Endodermal cell (in vitro differentiated cells): ENCODE results near the gene GRHL1. TPM values are rescaled to one million over a fixed set of nuclear protein-coding genes. Genes with fewer than 3 reads are reported as not detected.

Experiments used
- DNase-seq: peaks from one replicate; pipeline ENCODE4 v3.0.0-alpha.2; 2017
- H3K27ac ChIP-seq: 2 replicates; pipeline ENCODE4 v1.5.1; 2013; ENCODE audit warnings: mild to moderate bottlenecking, low read depth, low read length, moderate library complexity
- H3K27me3 ChIP-seq: 2 replicates; pipeline ENCODE4 v1.6.1; 2013; ENCODE audit warnings: mild to moderate bottlenecking, low read length, moderate library complexity; ENCODE audit not compliant: insufficient read depth, control insufficient read depth, poor library complexity, severe bottlenecking
- H3K36me3 ChIP-seq: 2 replicates; pipeline ENCODE4 v1.7.0; 2013; ENCODE audit warnings: mild to moderate bottlenecking, low read length, moderate library complexity; ENCODE audit not compliant: control insufficient read depth, insufficient read depth
- H3K4me1 ChIP-seq: one replicate; pipeline ENCODE4 v1.7.0; 2013; ENCODE audit warnings: low read length; ENCODE audit not compliant: control insufficient read depth, insufficient read depth
- H3K4me3 ChIP-seq: 2 replicates; pipeline ENCODE4 v1.5.1; 2013; ENCODE audit warnings: mild to moderate bottlenecking, low read length, moderate library complexity
- H3K9ac ChIP-seq: 2 replicates; pipeline ENCODE4 v1.6.1; 2013; ENCODE audit warnings: mild to moderate bottlenecking, low read length, moderate library complexity; ENCODE audit not compliant: poor library complexity, severe bottlenecking; ENCODE audit errors: extremely low read depth
- H3K9me3 ChIP-seq: 2 replicates; pipeline ENCODE4 v1.6.1; 2013; ENCODE audit warnings: mild to moderate bottlenecking, low read length, moderate library complexity; ENCODE audit not compliant: control insufficient read depth
- H3K27ac Mint-ChIP-seq: 2 replicates; pipeline ENCODE4 v1.8.0; 2020; ENCODE audit warnings: mixed read lengths
- H3K27me3 Mint-ChIP-seq: 2 replicates; pipeline ENCODE4 v1.8.0; 2021; ENCODE audit warnings: mild to moderate bottlenecking, mixed read lengths; ENCODE audit not compliant: insufficient read depth
- H3K36me3 Mint-ChIP-seq: 2 replicates; pipeline ENCODE4 v1.8.0; 2020; ENCODE audit warnings: low read depth, mixed read lengths
- H3K4me1 Mint-ChIP-seq: 2 replicates; pipeline ENCODE4 v1.8.0; 2020; ENCODE audit warnings: mixed read lengths
- H3K4me3 Mint-ChIP-seq: 2 replicates; pipeline ENCODE4 v1.8.0; 2020; ENCODE audit warnings: mild to moderate bottlenecking, moderate library complexity, mixed read lengths
- H3K9me3 Mint-ChIP-seq: 2 replicates; pipeline ENCODE4 v1.8.0; 2020; ENCODE audit warnings: mild to moderate bottlenecking, mixed read lengths
- WGBS, 2 experiments: methylation state at CpG; one replicate each; pipeline versions ENCODE4 v1.1.5 to v1.1.7; 2013; ENCODE audit warnings: missing lambda C conversion rate in 2 of 2, mixed read lengths in 1 of 2; ENCODE audit not compliant: insufficient coverage in 1 of 2, insufficient read length in 1 of 2; 5-methylcytosine and 5-hydroxymethylcytosine counted together
- total RNA-seq, 2 donors: library from RNA; stranded (reverse); fragmentation: NEBNext Ultra II Directional in 1 of 2; extraction: Animal tissue kit (Norgen Biotek cat#: 25700) in 1 of 2; gene quantifications; 2 replicates in 1 of 2; 3 replicates in 1 of 2; pipeline ENCODE4 v1.2.1, GENCODE V29; 2021
- TF ChIP-seq, protein P1 (sequence below): fragments of 200-600 bp; sonication (generic); conservative IDR thresholded peaks from 2 replicates; pipeline ENCODE4 v1.5.0; 2021; ENCODE audit warnings: antibody characterized with exemption, mild to moderate bottlenecking

The GRHL1 gene
- total RNA-seq, 2 donors from 2014 or later, result 2.7 to 2.9 TPM

DNA sequence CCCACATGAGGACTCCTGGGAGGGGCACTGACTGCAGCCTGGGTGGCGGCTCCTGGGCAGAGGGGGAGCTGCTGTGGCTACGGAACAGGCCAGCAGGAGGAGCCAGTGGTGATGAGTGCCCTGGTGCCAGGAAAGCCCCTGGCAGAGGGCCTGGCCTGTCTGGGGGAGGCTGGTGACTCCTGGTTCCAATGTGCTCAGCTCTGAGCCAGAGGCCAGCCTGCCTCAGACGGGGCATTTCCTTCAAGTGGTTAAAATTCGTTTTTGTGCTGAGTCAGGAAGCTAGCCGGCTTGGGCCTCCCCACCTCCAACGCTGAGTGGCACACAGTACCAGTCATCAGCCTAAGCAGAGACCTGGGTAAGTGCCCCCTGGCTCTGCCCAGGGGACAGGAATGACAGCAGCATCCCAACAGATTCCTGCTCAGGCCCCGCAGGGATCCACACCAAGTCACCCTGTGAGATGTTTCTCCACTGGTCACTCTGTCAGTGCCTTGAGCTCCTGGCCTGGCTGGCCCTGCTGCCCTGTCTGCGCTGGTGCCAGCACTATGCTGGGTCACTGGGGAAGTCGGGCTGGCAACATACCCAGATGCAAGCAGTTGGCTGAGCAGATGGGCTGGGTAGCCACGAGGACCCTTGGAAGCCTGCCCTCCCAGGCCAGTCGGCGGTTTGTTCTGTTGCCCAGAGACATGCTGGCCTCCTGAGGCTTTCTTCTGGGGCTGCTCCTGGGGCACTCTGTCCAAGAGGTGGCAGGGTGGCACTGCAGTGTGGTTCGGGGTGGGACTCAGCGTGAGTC is 84.8 kb downstream of the GRHL1 start:
- H3K36me3 Mint-ChIP-seq, result no peaks in the 10 kb centered on the region
- H3K4me3 ChIP-seq, result no peak overlapping the region
- H3K4me1 Mint-ChIP-seq, result no peaks in the 10 kb centered on the region
- no peak overlapping the region for H3K27ac Mint-ChIP-seq
- H3K36me3 ChIP-seq, result no peaks in the 10 kb centered on the region
- H3K9ac ChIP-seq, result no peak overlapping the region
- WGBS, 2 experiments, result 86% methylated on average over 12 to 14 of the region's 14 CpGs
- TF ChIP-seq, protein P1, sequence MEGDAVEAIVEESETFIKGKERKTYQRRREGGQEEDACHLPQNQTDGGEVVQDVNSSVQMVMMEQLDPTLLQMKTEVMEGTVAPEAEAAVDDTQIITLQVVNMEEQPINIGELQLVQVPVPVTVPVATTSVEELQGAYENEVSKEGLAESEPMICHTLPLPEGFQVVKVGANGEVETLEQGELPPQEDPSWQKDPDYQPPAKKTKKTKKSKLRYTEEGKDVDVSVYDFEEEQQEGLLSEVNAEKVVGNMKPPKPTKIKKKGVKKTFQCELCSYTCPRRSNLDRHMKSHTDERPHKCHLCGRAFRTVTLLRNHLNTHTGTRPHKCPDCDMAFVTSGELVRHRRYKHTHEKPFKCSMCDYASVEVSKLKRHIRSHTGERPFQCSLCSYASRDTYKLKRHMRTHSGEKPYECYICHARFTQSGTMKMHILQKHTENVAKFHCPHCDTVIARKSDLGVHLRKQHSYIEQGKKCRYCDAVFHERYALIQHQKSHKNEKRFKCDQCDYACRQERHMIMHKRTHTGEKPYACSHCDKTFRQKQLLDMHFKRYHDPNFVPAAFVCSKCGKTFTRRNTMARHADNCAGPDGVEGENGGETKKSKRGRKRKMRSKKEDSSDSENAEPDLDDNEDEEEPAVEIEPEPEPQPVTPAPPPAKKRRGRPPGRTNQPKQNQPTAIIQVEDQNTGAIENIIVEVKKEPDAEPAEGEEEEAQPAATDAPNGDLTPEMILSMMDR, result peak; percentile 69
- no peaks in the 10 kb centered on the region for H3K9me3 ChIP-seq
- H3K27me3 Mint-ChIP-seq, result peaks cover 12% of the 10 kb centered on the region
- H3K4me3 Mint-ChIP-seq, result no peak overlapping the region
- H3K4me1 ChIP-seq, result no peaks in the 10 kb centered on the region
- no peak overlapping the region for H3K27ac ChIP-seq
- H3K27me3 ChIP-seq, result no peaks in the 10 kb centered on the region
- no peaks in the 10 kb centered on the region for H3K9me3 Mint-ChIP-seq
- DNase-seq, result peak; percentile 77

DNA sequence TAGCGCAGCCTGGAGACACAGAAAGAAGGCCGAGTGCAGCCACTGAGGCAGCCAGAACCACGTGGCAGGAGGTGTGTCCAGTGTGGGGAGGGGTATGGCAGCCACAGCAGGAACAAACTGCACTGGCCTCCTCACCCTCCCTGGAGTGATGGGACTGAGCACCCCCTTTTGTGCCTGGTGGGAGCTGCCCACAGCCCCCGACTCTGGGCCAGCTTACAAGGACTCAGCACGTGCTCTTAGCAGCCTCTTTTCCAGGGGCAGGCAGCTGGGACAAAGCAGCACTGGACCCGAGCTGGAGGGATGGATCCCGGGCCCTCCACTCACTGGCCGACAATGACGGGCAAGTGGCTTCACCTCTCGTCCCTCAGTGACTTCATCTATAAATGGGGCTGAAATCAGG is 86.6 kb downstream of the GRHL1 start:
- no peaks in the 10 kb centered on the region for H3K9me3 ChIP-seq
- no peak overlapping the region for H3K27ac Mint-ChIP-seq
- H3K36me3 ChIP-seq, result no peaks in the 10 kb centered on the region
- no peak overlapping the region for H3K4me3 ChIP-seq
- DNase-seq, result peak; percentile 39
- no peaks in the 10 kb centered on the region for H3K27me3 ChIP-seq
- no peaks in the 10 kb centered on the region for H3K9me3 Mint-ChIP-seq
- no peaks in the 10 kb centered on the region for H3K4me1 Mint-ChIP-seq
- peaks cover 24% of the 10 kb centered on the region for H3K27me3 Mint-ChIP-seq
- H3K4me1 ChIP-seq, result no peaks in the 10 kb centered on the region
- TF ChIP-seq, protein P1, result no peak
- no peak overlapping the region for H3K27ac ChIP-seq
- WGBS, 2 experiments, result 92 to 93% methylated on average over 10 of the region's 10 CpGs
- H3K36me3 Mint-ChIP-seq, result no peaks in the 10 kb centered on the region
- H3K9ac ChIP-seq, result no peak overlapping the region
- no peak overlapping the region for H3K4me3 Mint-ChIP-seq

DNA sequence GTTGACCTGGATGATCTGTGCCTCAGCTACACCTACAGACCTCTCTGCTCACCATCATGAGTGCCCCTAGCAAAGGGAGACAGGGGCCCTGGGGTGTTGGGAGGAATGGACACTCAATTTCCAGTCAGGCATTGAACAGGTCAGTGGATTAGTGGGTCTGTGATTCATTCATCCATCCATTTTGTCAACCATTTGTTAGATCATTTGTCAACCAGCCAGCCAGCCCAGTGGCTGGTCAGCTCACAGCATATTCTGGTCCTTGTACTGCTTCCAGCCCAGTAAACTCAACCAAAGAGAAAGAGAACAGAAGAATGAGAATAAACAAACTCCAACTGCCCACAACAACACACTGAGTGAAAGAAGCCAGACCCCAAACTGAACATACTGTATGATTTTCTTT is 87.2 kb downstream of the GRHL1 start:
- no peak overlapping the region for H3K4me3 Mint-ChIP-seq
- Histone ChIP-seq H3K9me3 (no peaks in the 10 kb centered on the region), H3K4me1 (no peaks in the 10 kb centered on the region), H3K36me3 (no peaks in the 10 kb centered on the region), H3K9ac (no peak overlapping the region), H3K4me3 (no peak overlapping the region), H3K27me3 (no peaks in the 10 kb centered on the region), H3K27ac (no peak overlapping the region)
- H3K27me3 Mint-ChIP-seq, result peaks cover 24% of the 10 kb centered on the region
- no peak for DNase-seq
- H3K4me1 Mint-ChIP-seq, result no peaks in the 10 kb centered on the region
- H3K36me3 Mint-ChIP-seq, result no peaks in the 10 kb centered on the region
- no peaks in the 10 kb centered on the region for H3K9me3 Mint-ChIP-seq
- TF ChIP-seq, protein P1, result no peak
- H3K27ac Mint-ChIP-seq, result no peak overlapping the region
